ENCODE data around the gene TMTC3. TPM values are rescaled to one million over a fixed set of nuclear protein-coding genes. Genes with fewer than 3 reads are reported as not detected.

The TMTC3 gene
- total RNA-seq, 1 donor = 71.7 TPM

DNA sequence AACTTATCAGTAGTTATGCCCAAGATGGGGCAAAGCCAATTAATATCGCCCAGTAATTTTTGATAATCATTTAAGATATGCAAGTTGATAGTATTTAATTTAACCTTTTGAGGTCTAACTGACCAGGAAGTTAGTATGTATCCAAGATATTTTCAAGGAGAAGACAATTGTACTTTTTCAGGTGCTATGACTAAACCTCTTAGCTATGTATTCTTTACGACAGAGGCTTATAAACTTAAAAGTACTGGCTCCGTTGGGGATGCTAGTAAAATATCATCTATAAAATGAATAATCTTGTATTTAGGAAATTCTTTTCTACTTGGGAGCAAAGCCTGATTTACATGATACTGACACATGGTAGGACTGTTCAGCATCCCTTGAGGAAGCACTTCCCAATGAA lies 40.3 kb downstream of the TMTC3 start:
- no peak for DNase-seq (ENCODE audit: low read depth)
- TF ChIP-seq, protein P1, sequence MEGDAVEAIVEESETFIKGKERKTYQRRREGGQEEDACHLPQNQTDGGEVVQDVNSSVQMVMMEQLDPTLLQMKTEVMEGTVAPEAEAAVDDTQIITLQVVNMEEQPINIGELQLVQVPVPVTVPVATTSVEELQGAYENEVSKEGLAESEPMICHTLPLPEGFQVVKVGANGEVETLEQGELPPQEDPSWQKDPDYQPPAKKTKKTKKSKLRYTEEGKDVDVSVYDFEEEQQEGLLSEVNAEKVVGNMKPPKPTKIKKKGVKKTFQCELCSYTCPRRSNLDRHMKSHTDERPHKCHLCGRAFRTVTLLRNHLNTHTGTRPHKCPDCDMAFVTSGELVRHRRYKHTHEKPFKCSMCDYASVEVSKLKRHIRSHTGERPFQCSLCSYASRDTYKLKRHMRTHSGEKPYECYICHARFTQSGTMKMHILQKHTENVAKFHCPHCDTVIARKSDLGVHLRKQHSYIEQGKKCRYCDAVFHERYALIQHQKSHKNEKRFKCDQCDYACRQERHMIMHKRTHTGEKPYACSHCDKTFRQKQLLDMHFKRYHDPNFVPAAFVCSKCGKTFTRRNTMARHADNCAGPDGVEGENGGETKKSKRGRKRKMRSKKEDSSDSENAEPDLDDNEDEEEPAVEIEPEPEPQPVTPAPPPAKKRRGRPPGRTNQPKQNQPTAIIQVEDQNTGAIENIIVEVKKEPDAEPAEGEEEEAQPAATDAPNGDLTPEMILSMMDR (IDR thresholded peaks at IDR 0.05; ENCODE audit: insufficient read depth, low read depth, low read length) = no peak
- H3K4me3 ChIP-seq (ENCODE audit: low read depth, low read length) = no peak overlapping the region

DNA sequence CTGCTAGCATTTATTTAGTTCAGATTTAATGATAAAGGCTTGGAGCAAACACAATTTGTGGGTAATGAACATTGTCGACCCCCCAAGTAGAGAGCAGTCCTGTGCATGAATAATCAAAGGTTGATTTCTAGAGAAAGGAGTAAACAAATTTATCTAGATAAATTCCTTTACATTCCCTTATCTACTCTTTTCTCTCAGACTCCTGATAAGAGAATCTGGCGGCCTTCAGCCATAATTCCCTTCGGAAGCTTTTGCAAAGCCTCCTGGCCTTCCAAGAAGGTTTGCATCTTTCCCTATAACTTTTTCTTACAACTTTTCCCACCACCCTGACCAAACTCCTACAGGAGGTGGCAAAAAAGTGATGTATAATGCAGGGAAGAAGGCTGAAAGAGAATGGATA lies 42.1 kb downstream of the TMTC3 start:
- DNase-seq (ENCODE audit: low read depth) = no peak
- H3K4me3 ChIP-seq (ENCODE audit: low read depth, low read length) = no peak overlapping the region
- TF ChIP-seq, protein P1 (IDR thresholded peaks at IDR 0.05; ENCODE audit: insufficient read depth, low read depth, low read length) = no peak

DNA sequence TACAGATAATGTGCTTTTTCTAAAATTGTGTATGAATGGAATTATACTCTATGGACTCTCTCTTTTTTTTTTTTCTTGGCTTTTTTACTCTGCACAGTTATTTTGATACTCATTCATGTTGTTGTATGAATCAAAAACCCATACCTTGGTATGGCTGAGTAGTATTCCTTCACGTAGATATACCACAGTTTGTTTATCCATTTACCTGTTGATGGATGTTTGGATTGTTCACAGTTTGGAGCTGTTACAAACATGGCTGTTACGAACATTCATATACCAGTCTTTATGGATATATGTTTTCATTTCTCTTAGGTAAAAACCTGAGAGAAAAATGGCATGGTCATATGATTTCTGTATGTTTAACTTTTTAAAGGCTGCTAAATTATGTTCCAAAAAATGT lies 43.2 kb downstream of the TMTC3 start:
- TF ChIP-seq, protein P1 (IDR thresholded peaks at IDR 0.05; ENCODE audit: insufficient read depth, low read depth, low read length) = no peak
- DNase-seq (ENCODE audit: low read depth) = no peak
- no peak overlapping the region for H3K4me3 ChIP-seq (ENCODE audit: low read depth, low read length)

DNA sequence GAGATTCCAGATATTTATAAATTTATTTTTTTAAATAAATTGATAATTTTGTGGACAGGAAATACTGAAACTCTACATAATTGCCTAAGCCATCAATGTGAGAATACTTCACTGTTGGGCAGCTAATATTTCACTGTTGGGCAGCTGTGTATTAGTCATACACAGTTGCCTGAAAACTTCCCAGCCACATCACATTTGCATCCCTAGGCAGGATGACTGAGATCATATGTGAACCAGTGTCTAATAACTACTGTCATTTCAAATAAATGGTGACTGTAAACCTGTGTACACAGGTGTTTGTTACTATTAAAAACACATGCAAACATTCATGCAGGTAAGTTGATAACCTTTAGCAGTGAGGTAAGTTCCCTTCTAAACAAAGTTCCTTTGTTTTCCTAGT lies 43.9 kb downstream of the TMTC3 start:
- TF ChIP-seq, protein P1 (IDR thresholded peaks at IDR 0.05; ENCODE audit: insufficient read depth, low read depth, low read length) = no peak
- H3K4me3 ChIP-seq (ENCODE audit: low read depth, low read length) = no peak overlapping the region

GRCh38 chr12:88187571-88187970 lies 45.5 kb downstream of the TMTC3 start:
- no peak overlapping the region for H3K4me3 ChIP-seq (ENCODE audit: low read depth, low read length)
- TF ChIP-seq, protein P1 (IDR thresholded peaks at IDR 0.05; ENCODE audit: insufficient read depth, low read depth, low read length) = no peak
- no peak for DNase-seq (ENCODE audit: low read depth)

More for the DNA sequence above, 43.9 kb downstream of the TMTC3 start:
- DNase-seq (ENCODE audit: low read depth) = peak; percentile 52

DNA sequence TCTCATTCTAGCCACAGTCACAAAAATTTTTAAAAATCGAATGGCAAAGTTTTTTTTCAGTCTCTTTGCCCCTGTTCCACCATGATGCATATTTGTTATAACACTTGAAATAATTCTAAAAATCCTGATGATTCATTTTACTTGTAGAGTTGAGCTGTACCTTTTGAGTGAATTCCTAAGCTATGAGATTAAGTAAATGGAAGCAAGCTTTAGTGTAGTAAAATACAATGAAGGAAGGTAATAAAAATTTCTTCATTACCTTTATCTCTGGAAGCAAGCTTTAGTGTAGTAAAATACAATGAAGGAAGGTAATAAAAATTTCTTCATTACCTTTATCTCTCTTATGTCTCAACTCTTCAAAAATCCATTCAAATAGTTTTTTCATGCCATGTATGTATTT lies 46.1 kb downstream of the TMTC3 start:
- DNase-seq (ENCODE audit: low read depth) = no peak
- H3K4me3 ChIP-seq (ENCODE audit: low read depth, low read length) = no peak overlapping the region
- TF ChIP-seq, protein P1 (IDR thresholded peaks at IDR 0.05; ENCODE audit: insufficient read depth, low read depth, low read length) = no peak

DNA sequence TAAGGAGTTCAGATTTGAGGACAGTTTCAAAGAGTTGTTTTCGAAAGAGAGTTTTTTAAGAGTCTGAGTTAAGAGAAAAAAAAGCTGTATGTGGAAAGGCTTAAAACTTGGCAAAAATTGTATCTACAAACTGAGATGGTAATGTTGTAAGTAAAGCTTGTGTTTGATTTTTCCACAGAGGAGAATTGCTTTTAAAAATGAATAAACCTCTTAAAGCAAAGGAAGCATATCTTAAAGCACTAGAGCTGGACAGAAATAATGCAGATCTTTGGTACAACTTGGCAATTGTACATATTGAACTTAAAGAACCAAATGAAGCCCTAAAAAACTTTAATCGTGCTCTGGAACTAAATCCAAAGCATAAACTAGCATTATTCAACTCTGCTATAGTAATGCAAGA lies 50.3 kb downstream of the TMTC3 start:
- TF ChIP-seq, protein P1 (IDR thresholded peaks at IDR 0.05; ENCODE audit: insufficient read depth, low read depth, low read length) = no peak
- no peak for DNase-seq (ENCODE audit: low read depth)
- H3K4me3 ChIP-seq (ENCODE audit: low read depth, low read length) = no peak overlapping the region

All from fibroblast of villous mesenchyme (primary cell).